WERI-Rb-1 (cell line): ENCODE measurements around the gene YIPF3.
A peak's percentile ranks its signal among the peaks of the same experiment; 100 is the strongest.

Experiments
- DNase-seq: peaks from one replicate; pipeline ENCODE4 v3.0.0-alpha.2; 2020
- H3K27ac ChIP-seq: fragments of 250-450 bp; sonication (Bioruptor Pico); 2 replicates; pipeline ENCODE4 v1.5.1; 2020; ENCODE audit warnings: mild to moderate bottlenecking, moderate library complexity
- H3K27me3 ChIP-seq: fragments of 250-450 bp; sonication (Bioruptor Pico); 2 replicates; pipeline ENCODE4 v1.5.1; 2021; ENCODE audit warnings: mild to moderate bottlenecking, low read depth, moderate library complexity; ENCODE audit not compliant: insufficient read depth, severe bottlenecking
- H3K36me3 ChIP-seq: fragments of 250-450 bp; sonication (Bioruptor Pico); 2 replicates; pipeline ENCODE4 v1.5.1; 2020; ENCODE audit warnings: mild to moderate bottlenecking, moderate library complexity
- H3K4me3 ChIP-seq: 2 replicates; pipeline ENCODE4 v1.5.1; 2011; ENCODE audit warnings: low read depth, mild to moderate bottlenecking, control low read depth, low read length
- H3K9me3 ChIP-seq: fragments of 250-450 bp; sonication (Bioruptor Pico); 2 replicates; pipeline ENCODE4 v1.5.1; 2021; ENCODE audit warnings: mild to moderate bottlenecking, moderate library complexity; ENCODE audit not compliant: severe bottlenecking
- CTCF ChIP-seq: IDR thresholded peaks from 2 replicates; pipeline ENCODE4 v1.5.1; 2011; ENCODE audit warnings: low read depth, mild to moderate bottlenecking, control low read depth, inconsistent platforms, low read length

The YIPF3 gene

GRCh38 chr6:43510827-43511163, 5.9 kb downstream of the YIPF3 start:
- H3K27ac ChIP-seq = no peak overlapping the region
- no peak for TF ChIP-seq CTCF
- DNase-seq = no peak
- no peaks in the 10 kb centered on the region for H3K9me3 ChIP-seq
- H3K4me3 ChIP-seq = no peak overlapping the region
- peaks cover 12% of the 10 kb centered on the region for H3K27me3 ChIP-seq
- H3K36me3 ChIP-seq = peaks cover 58% of the 10 kb centered on the region

GRCh38 chr6:43509984-43510826, 6.5 kb downstream of the YIPF3 start, which contains the start of gene LRRC73:
LRRC73 (minus strand) TSS chr6:43510346; CDS start chr6:43509785, 561 bp downstream.
- peak within 1 kb of the TSS; percentile 21; the same call in 1 of the 2 replicates for H3K27ac ChIP-seq
- peak; percentile 91 for DNase-seq
- H3K9me3 ChIP-seq = no peaks in the 10 kb centered on the region
- peak within 1 kb of the TSS; percentile 53 for H3K4me3 ChIP-seq
- peaks cover 12% of the 10 kb centered on the region for H3K27me3 ChIP-seq
- no peak for TF ChIP-seq CTCF
- peaks cover 58% of the 10 kb centered on the region for H3K36me3 ChIP-seq

GRCh38 chr6:43509142-43509983, 7.4 kb downstream of the YIPF3 start:
- H3K27me3 ChIP-seq = peaks cover 12% of the 10 kb centered on the region
- peak overlapping the region; percentile 53 for H3K4me3 ChIP-seq
- peaks cover 56% of the 10 kb centered on the region for H3K36me3 ChIP-seq
- no peak for DNase-seq
- no peaks in the 10 kb centered on the region for H3K9me3 ChIP-seq
- no peak overlapping the region for H3K27ac ChIP-seq
- TF ChIP-seq CTCF = peak; percentile 16; the same call in 1 of the 2 replicates

GRCh38 chr6:43508481-43509141, 8.1 kb downstream of the YIPF3 start:
- no peak overlapping the region for H3K27ac ChIP-seq
- H3K36me3 ChIP-seq = peaks cover 54% of the 10 kb centered on the region
- DNase-seq = no peak
- TF ChIP-seq CTCF = 0 out of 2 replicates have a peak, but pooled peaks have one; percentile 3
- no peak overlapping the region for H3K4me3 ChIP-seq
- no peaks in the 10 kb centered on the region for H3K9me3 ChIP-seq
- H3K27me3 ChIP-seq = peaks cover 12% of the 10 kb centered on the region

- TF ChIP-seq CTCF = peak; percentile 99
Measured at GRCh38 chr6:43506667-43507471, 9.9 kb downstream of the YIPF3 start.

More at GRCh38 chr6:43506667-43507471, 9.9 kb downstream of the YIPF3 start:
- H3K27me3 ChIP-seq = peaks cover 12% of the 10 kb centered on the region
- no peaks in the 10 kb centered on the region for H3K9me3 ChIP-seq
- peak; percentile 91 for DNase-seq
- no peak overlapping the region for H3K4me3 ChIP-seq
- no peak overlapping the region for H3K27ac ChIP-seq
- peaks cover 53% of the 10 kb centered on the region for H3K36me3 ChIP-seq
